Lung (tissue), 12 donors: Measurements from ENCODE around the gene FAAP20. TPM values are rescaled to one million over a fixed set of nuclear protein-coding genes. Genes with fewer than 3 reads are reported as not detected.

Experiments
- ATAC-seq: fragments of 200-7000 bp; cut with Tn5 transposase; one replicate; pipeline ENCODE4 v1.9.1; 2020; ENCODE audit warnings: moderate number of reproducible peaks; ENCODE audit not compliant: insufficient read depth, low FRiP score
- DNase-seq, 3 donors: peaks; one replicate each; pipeline ENCODE4 v3.0.0-alpha.2; 2013 to 2017
- H3K27ac ChIP-seq, 2 donors: one replicate each; pipeline ENCODE4 v1.5.1; 2013; ENCODE audit warnings: mild to moderate bottlenecking in 2 of 2, moderate library complexity in 2 of 2, control low read depth in 1 of 2, inconsistent platforms in 1 of 2, low read depth in 1 of 2, low read length in 1 of 2
- H3K27me3 ChIP-seq, 3 donors: one replicate each; pipeline ENCODE4 v1.5.1; 2013; ENCODE audit warnings: low read length in 2 of 3; ENCODE audit not compliant: control insufficient read depth in 3 of 3, insufficient read depth in 3 of 3
- H3K36me3 ChIP-seq, 4 donors: one replicate each; pipeline ENCODE4 v1.5.1; 2013; ENCODE audit warnings: low read length in 4 of 4, mild to moderate bottlenecking in 1 of 4, moderate library complexity in 1 of 4; ENCODE audit not compliant: control insufficient read depth in 4 of 4, insufficient read depth in 4 of 4
- H3K4me1 ChIP-seq, 5 donors: one replicate each; pipeline ENCODE4 v1.5.1; 2013; ENCODE audit warnings: low read length in 5 of 5, mild to moderate bottlenecking in 2 of 5, moderate library complexity in 1 of 5; ENCODE audit not compliant: control insufficient read depth in 5 of 5, insufficient read depth in 5 of 5
- H3K4me3 ChIP-seq: one replicate; pipeline ENCODE4 v1.5.1; 2013; ENCODE audit warnings: mild to moderate bottlenecking, control low read depth, moderate library complexity
- H3K9ac ChIP-seq, 2 donors: one replicate each; pipeline ENCODE4 v1.5.1; 2013; ENCODE audit warnings: low read length in 2 of 2, control low read depth in 1 of 2; ENCODE audit not compliant: insufficient read depth in 1 of 2
- H3K9me3 ChIP-seq, 4 donors: one replicate each; pipeline ENCODE4 v1.5.1; 2013; ENCODE audit warnings: low read length in 3 of 4, mild to moderate bottlenecking in 1 of 4, moderate library complexity in 1 of 4; ENCODE audit not compliant: control insufficient read depth in 4 of 4, insufficient read depth in 3 of 4
- WGBS, 2 donors: extraction: QIAGEN DNeasy Blood & Tissue Kit; methylation state at CpG; one replicate each; pipeline ENCODE4 v1.1.7; 2013; 5-methylcytosine and 5-hydroxymethylcytosine counted together
- polyA plus RNA-seq, 2 donors: library from polyadenylated mRNA; stranded (reverse); fragments of 200-250 nt; gene quantifications; one replicate each; pipeline ENCODE4 v1.2.1, GENCODE V29; 2013
- total RNA-seq, 2 donors: library from RNA; depleted of rRNA in 1 of 2; stranded (reverse); fragments of >200 nt in 1 of 2; gene quantifications; one replicate each; pipeline ENCODE4 v1.2.1, GENCODE V29; 2014 to 2021
- TF ChIP-seq, protein P1 (sequence below): IDR thresholded peaks from 2 replicates; pipeline ENCODE4 v1.5.1; 2012; ENCODE audit warnings: mild to moderate bottlenecking; ENCODE audit errors: control extremely low read depth, extremely low read depth
- donor health status: control.
- donor health status: control.
- donor health status: Bipolar disorder and iron deficiency.
- donor health status: healthy.
- donor health status: DM: yes; HTN: yes; CAD: no.

Gene FAAP20
- total and polyA plus RNA-seq, 4 donors = 16.8 to 87.9 (median 68.4) TPM

DNA sequence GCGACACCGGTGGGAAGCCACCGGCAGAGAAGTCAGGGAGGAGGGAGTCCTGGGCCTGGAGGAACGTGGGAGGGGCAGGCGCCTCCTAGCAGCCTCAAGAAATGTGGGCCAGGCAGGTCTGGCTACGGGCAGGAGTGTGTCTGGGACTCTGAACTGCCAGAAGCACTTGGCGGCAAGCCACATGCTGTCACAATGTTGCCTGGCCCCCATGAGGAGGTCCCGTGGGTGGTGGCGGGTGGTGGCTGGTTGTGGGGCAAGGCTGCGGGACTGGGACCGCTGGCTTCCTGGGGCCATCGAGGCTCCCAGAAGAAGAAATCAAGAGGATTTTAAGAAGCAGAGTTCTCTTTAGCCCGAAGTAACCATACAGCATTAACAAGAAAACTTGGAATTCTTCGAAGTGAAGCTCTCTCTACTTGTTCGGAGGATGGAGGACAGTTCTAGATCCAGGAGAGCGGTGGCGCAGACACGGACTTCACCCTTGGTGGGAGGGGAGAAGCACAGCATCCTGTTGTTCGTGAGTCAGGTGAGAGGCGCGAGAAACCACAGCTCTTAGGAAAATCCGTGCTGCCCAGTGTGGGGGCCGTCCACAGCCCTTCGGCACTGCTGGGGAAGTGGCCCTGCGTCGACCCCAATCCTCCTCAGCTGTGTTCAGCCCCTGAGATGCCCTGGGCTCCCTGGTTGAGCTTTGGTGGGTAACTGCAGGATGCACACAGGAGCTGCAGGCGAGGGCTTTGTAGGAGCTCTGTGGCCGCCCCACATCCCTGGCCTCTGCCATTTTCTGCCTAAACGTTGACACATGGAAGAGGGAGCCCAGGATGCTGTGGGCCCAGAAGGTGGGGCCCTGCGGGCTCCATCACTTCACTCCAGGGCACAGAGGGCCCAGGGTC is 45.9 kb upstream of the FAAP20 start:
- TF ChIP-seq, protein P1, sequence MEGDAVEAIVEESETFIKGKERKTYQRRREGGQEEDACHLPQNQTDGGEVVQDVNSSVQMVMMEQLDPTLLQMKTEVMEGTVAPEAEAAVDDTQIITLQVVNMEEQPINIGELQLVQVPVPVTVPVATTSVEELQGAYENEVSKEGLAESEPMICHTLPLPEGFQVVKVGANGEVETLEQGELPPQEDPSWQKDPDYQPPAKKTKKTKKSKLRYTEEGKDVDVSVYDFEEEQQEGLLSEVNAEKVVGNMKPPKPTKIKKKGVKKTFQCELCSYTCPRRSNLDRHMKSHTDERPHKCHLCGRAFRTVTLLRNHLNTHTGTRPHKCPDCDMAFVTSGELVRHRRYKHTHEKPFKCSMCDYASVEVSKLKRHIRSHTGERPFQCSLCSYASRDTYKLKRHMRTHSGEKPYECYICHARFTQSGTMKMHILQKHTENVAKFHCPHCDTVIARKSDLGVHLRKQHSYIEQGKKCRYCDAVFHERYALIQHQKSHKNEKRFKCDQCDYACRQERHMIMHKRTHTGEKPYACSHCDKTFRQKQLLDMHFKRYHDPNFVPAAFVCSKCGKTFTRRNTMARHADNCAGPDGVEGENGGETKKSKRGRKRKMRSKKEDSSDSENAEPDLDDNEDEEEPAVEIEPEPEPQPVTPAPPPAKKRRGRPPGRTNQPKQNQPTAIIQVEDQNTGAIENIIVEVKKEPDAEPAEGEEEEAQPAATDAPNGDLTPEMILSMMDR = no peak
- Histone ChIP-seq H3K9me3 (no peaks in the 10 kb centered on the region), H3K4me1 (peaks cover 17 to 59% (median 37%) of the 10 kb centered on the region in 5 donors), H3K36me3 (peaks cover 0 to 11% (median 4%) of the 10 kb centered on the region in 4 donors), H3K4me3 (no peak overlapping the region), H3K27me3 (no peaks in the 10 kb centered on the region), H3K9ac (no peak overlapping the region), H3K27ac (peak overlapping the region in 1 of 2 donors; percentile 53)
- 36 to 45% methylated on average over 30 of the region's 30 CpGs for WGBS, 2 donors
- DNase-seq (peak; percentile 68 to 87 (median 82)), ATAC-seq (peak; percentile 54)

DNA sequence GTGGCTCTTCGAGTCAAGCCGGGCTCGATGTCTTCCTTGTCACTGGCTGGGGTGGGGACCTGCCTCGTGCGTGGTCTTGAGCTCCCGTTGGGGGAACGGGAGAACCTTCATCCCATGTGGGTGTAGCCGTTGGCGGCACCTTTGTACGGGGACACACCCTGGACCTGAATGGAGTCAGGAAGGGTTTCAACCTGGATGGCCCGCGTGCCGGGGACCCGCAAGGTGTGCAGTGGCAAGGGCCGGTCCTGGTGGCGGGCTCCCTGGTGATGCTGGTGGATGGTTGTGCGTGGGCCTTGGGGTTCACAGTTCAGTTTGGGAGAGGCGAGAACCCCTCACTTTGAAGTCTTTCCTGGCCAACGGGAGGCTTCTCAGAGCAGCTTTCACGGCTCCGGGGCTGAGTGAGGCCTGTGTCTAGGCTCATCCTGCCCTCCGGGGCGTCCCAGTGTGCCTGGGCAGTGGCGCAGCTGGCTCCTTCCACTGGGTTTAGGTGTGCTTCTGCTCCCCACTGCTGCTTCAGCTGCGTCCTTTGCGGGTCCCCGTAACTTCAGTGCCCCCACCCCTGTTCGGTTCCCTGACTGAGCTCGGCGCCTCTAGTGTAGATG is 44.9 kb upstream of the FAAP20 start:
- H3K9me3 ChIP-seq = no peaks in the 10 kb centered on the region
- TF ChIP-seq, protein P1 = no peak
- ATAC-seq (no peak), DNase-seq (no peak)
- H3K36me3 ChIP-seq = peaks cover 0 to 11% (median 4%) of the 10 kb centered on the region in 4 donors
- no peak overlapping the region for H3K9ac ChIP-seq
- H3K4me1 ChIP-seq = peaks cover 17 to 66% (median 45%) of the 10 kb centered on the region in 5 donors
- H3K4me3 ChIP-seq = no peak overlapping the region
- peak overlapping the region in 1 of 2 donors; percentile 53 for H3K27ac ChIP-seq
- WGBS, 2 donors = 84 to 89% methylated on average over 30 of the region's 30 CpGs
- H3K27me3 ChIP-seq = no peaks in the 10 kb centered on the region

DNA sequence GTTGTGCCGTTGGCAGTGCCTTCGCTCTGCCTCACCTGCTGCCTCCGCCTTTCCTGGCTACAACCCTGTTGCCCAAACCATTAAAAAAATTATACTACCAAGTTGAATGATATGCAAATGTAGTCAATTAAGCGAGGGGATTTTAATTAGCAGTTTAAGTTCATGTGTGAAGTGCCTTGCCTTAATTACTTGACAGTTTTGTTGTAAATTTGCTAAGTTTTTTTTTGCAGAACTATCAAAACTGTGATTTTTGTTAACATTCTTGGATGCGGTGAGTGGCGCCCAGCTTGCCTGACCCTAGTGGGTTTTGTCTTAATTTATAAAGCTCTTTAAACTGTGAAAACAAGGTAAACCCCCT is 44.4 kb upstream of the FAAP20 start:
- Histone ChIP-seq H3K9me3 (no peaks in the 10 kb centered on the region), H3K4me1 (peaks cover 17 to 70% (median 49%) of the 10 kb centered on the region in 5 donors), H3K4me3 (no peak overlapping the region), H3K27me3 (no peaks in the 10 kb centered on the region), H3K36me3 (peaks cover 0 to 11% (median 4%) of the 10 kb centered on the region in 4 donors), H3K9ac (no peak overlapping the region), H3K27ac (no peak overlapping the region)
- WGBS, 2 donors = 75 to 85% methylated on average over 6 of the region's 6 CpGs
- no peak for DNase-seq
- TF ChIP-seq, protein P1 = no peak
- no peak for ATAC-seq
